ENCODE measurements around the gene TCIRG1.

- TF ChIP-seq CTCF (IDR thresholded peaks at IDR 0.05; ENCODE audit: low read length): no peak
- no peak for TF ChIP-seq EZH2 (optimal IDR thresholded peaks at IDR 0.05; ENCODE audit: low read depth, low read length)
Measured at GRCh38 chr11:68016904-68017817, 21.7 kb upstream of the TCIRG1 start.
